Measurements from ENCODE around the gene ARPP21.

DNA sequence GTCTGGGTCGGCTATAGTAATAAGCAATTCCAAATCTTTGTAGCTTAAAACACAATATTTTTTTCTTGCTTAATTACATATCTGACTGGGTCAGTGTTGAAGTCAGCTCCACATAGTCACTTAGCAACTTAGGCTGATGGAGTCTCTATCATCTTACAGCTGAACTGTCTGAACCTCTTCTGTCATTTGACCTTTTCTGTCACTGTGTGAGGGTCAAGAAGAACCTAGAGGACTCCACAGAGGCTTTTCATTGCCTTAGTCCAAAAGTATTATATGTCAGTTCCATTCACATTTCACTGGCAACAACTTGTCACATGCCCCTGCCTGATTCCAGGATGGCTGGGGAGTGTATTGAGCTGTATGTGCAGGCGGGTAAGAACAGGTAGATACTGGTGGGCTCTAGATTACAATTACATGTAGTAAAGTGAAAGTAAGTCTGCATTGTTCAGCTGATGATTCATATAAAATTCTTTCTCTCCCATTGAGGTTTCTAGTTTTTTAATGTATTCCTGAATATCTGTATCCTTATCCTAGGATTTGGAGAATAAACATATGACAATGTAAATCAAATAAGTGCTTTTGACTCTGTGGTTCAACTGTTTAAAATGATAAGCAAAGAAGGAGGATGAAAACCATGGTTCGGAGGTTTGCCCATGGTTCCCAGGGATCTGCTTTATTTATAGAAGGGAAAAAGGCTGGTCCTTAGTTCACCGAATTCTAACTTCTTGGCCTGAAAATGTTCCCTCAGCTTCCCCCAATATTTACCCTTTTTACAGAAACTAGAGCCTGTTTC lies 5.8 kb upstream of the ARPP21 start:
- no peak for TF ChIP-seq CTCF (IDR thresholded peaks at IDR 0.05; ENCODE audit: low read depth, low read length)
- no peak for TF ChIP-seq EZH2phosphoT487 (IDR thresholded peaks at IDR 0.05; ENCODE audit: low read depth)
